MM.1S (cell line): ENCODE measurements around the gene TBC1D5.

Experiments
- CTCF ChIP-seq: fragments of 300-600 bp; sonication (generic); IDR thresholded peaks from 2 replicates; pipeline ENCODE4 v1.5.1; 2016; ENCODE audit warnings: antibody characterized with exemption, low read length, mixed read lengths
- EZH2 ChIP-seq: fragments of 300-600 bp; sonication (generic); optimal IDR thresholded peaks from 2 replicates; pipeline ENCODE3; 2017; ENCODE audit warnings: low read depth, mild to moderate bottlenecking, antibody characterized with exemption, low read length, mixed read lengths
- EZH2phosphoT487 ChIP-seq: fragments of 300-600 bp; sonication (generic); IDR thresholded peaks from 2 replicates; pipeline ENCODE4 v1.6.1; 2018; ENCODE audit warnings: antibody characterized with exemption, low read length

GRCh38 chr3:17333446-17333845 lies 409.0 kb downstream of the TBC1D5 start:
- TF ChIP-seq CTCF, result no peak
- TF ChIP-seq EZH2, result no peak
- no peak for TF ChIP-seq EZH2phosphoT487
